Measurements from ENCODE around the gene MED9.

DNA sequence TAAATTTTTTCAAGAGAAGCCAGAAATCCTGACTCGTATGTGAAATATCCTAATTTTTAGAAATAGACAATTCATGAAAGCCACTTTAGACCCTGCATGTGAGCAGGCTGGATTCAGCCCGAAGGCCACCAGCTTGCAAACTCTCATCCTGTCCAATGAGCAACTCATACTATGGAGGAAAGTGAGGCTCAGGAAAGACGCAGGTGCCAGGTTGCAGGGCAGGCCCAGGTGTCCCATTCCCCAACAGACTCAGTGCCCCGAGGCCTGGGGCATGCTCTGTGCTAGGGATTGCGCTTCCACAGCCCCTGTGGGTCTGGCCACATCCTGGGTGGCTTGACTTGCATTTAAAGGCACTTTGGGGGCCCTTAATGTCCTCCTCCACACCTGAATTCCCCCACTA, 36.1 kb downstream of the MED9 start:
- no peak for TF ChIP-seq CTCF (IDR thresholded peaks at IDR 0.05)
- TF ChIP-seq POLR2A (IDR thresholded peaks at IDR 0.05), result no peak
